Gastrocnemius medialis (tissue), 4 donors: ENCODE data around the gene BAIAP2L1.

ENCODE experiments used
- CTCF ChIP-seq, 5 experiments: fragments of 450-650 bp in 3 of 5; fragments of 200-600 bp in 2 of 5; sonication (generic) in 2 of 5; IDR thresholded peaks in 4 of 5; conservative IDR thresholded peaks in 1 of 5; 1 replicate in 4 of 5; 2 replicates in 1 of 5; pipeline ENCODE4 v1.5.1; 2016 to 2019; ENCODE audit warnings: antibody characterized with exemption in 5 of 5, mild to moderate bottlenecking in 3 of 5, moderate library complexity in 3 of 5
- POLR2A ChIP-seq, 2 donors: fragments of 450-650 bp; IDR thresholded peaks; one replicate each; pipeline ENCODE4 v1.6.1; 2017; ENCODE audit warnings: antibody characterized with exemption in 2 of 2, mild to moderate bottlenecking in 2 of 2, moderate library complexity in 2 of 2

DNA sequence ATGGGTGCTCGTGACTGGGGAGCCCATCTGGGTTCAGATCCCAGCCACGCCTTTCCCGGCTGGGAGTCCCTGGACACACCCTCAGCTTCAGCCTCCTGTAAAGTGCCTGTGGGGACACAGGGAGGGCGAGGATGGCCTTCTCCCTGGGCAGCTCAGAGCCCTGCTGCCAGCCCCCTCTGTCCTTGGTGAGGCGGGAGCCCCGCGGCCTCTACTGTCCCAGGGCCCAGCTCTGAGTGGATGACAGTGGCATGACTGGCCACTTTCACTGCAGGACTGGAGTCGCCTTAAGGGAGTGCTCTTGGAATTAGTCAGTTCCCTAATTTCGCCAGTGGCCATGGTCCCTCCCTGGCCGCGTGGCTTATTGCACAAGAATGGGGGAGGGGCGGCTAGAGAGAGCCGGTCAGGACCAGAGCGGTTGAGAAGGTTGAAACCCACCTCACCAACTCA lies 114.8 kb downstream of the BAIAP2L1 start:
- TF ChIP-seq POLR2A (IDR thresholded peaks at IDR 0.05) (peak; percentile 94 to 95), CTCF (IDR thresholded peaks at IDR 0.05 in 4 of 5, conservative IDR thresholded peaks at IDR 0.05 in 1 of 5) (no peak)
